MM.1S (cell line): Measurements from ENCODE around the gene OR5H1.

ENCODE experiments used
- CTCF ChIP-seq: fragments of 300-600 bp; sonication (generic); IDR thresholded peaks from 2 replicates; pipeline ENCODE4 v1.5.1; 2016; ENCODE audit warnings: antibody characterized with exemption, low read length, mixed read lengths
- EZH2 ChIP-seq: fragments of 300-600 bp; sonication (generic); optimal IDR thresholded peaks from 2 replicates; pipeline ENCODE3; 2017; ENCODE audit warnings: low read depth, mild to moderate bottlenecking, antibody characterized with exemption, low read length, mixed read lengths
- EZH2phosphoT487 ChIP-seq: fragments of 300-600 bp; sonication (generic); IDR thresholded peaks from 2 replicates; pipeline ENCODE4 v1.6.1; 2018; ENCODE audit warnings: antibody characterized with exemption, low read length

GRCh38 chr3:98086873-98087272 lies 43.6 kb upstream of the OR5H1 start, which contains the start of gene OR5AC2:
- no peak for TF ChIP-seq CTCF
- no peak for TF ChIP-seq EZH2
- TF ChIP-seq EZH2phosphoT487, result no peak
